B cell (primary cell): ENCODE data around the gene ARHGEF10L. TPM values are rescaled to one million over a fixed set of nuclear protein-coding genes. Genes with fewer than 3 reads are reported as not detected.

Source experiments
- ATAC-seq: fragments of 200-7000 bp; cut with Tn5 transposase; one replicate; pipeline ENCODE4 v1.10.0; 2021; ENCODE audit warnings: low read depth, mild to moderate bottlenecking, moderate number of reproducible peaks, moderate library complexity
- CTCF ChIA-PET: fragments of 350-600 bp; sonication (Branson Sonifier 250); formaldehyde crosslinking; loops from one replicate; lab custom pipeline; 2021; ENCODE audit warnings: antibody characterized with exemption, inconsistent platforms; lab: Charles Lee
- POLR2A ChIA-PET: fragments of 350-600 bp; sonication (Branson Sonifier 250); formaldehyde crosslinking; loops from one replicate; lab custom pipeline; 2021; ENCODE audit warnings: antibody characterized with exemption; lab: Charles Lee
- DNase-seq: peaks from one replicate; pipeline ENCODE4 v3.0.0; 2013
- H2AFZ ChIP-seq: 2 replicates; pipeline ENCODE4 v1.6.1; 2012; ENCODE audit warnings: mild to moderate bottlenecking, low read depth, low read length; ENCODE audit not compliant: insufficient read depth, poor library complexity, severe bottlenecking
- H3K27ac ChIP-seq, 2 donors: 1 replicate in 1 of 2; 2 replicates in 1 of 2; pipeline ENCODE4 v1.5.1; 2012 to 2013; ENCODE audit warnings: low read length in 2 of 2, mild to moderate bottlenecking in 2 of 2, moderate library complexity in 1 of 2
- H3K27me3 ChIP-seq, 4 experiments: fragments of 200-600 bp in 1 of 4; sonication (generic) in 1 of 4; replicated peaks in 1 of 4; 1 replicate in 2 of 4; 2 replicates in 2 of 4; pipeline versions ENCODE4 v1.6.1 to v1.7.0; 2013 to 2016; ENCODE audit warnings: low read length in 3 of 4, mild to moderate bottlenecking in 2 of 4, mixed read lengths in 1 of 4, moderate library complexity in 1 of 4; ENCODE audit not compliant: insufficient read depth in 4 of 4, control insufficient read depth in 3 of 4; ENCODE audit errors: control extremely low read depth in 1 of 4
- H3K36me3 ChIP-seq, 2 experiments: replicated peaks in 1 of 2; 1 replicate in 1 of 2; 2 replicates in 1 of 2; pipeline versions ENCODE4 v1.6.1 to v1.7.1; 2013; ENCODE audit warnings: low read length in 1 of 2; ENCODE audit not compliant: insufficient read depth in 2 of 2, control insufficient read depth in 1 of 2; ENCODE audit errors: control extremely low read depth in 1 of 2, extremely low read depth in 1 of 2
- H3K4me1 ChIP-seq, 2 donors: fragments of 200-600 bp in 1 of 2; sonication (generic) in 1 of 2; 1 replicate in 1 of 2; 2 replicates in 1 of 2; pipeline versions ENCODE4 v1.5.1 to v1.6.1; 2013 to 2017; ENCODE audit warnings: low read length in 2 of 2; ENCODE audit not compliant: control insufficient read depth in 2 of 2, insufficient read depth in 2 of 2
- H3K4me2 ChIP-seq: replicated peaks from 2 replicates; pipeline ENCODE3; 2012; ENCODE audit warnings: mild to moderate bottlenecking, low read depth, low read length; ENCODE audit not compliant: poor library complexity, severe bottlenecking
- H3K4me3 ChIP-seq, 5 experiments: fragments of 200-600 bp in 1 of 5; sonication (generic) in 1 of 5; 1 replicate in 3 of 5; 2 replicates in 2 of 5; pipeline versions ENCODE4 v1.5.1 to v1.7.0; 2011 to 2016; ENCODE audit warnings: low read length in 4 of 5, mild to moderate bottlenecking in 4 of 5, low read depth in 2 of 5, control low read depth in 1 of 5, moderate library complexity in 1 of 5; ENCODE audit not compliant: insufficient read depth in 1 of 5; ENCODE audit errors: control extremely low read depth in 1 of 5, extremely low read depth in 1 of 5
- H3K79me2 ChIP-seq: fragments of 200-600 bp; sonication (generic); one replicate; pipeline ENCODE4 v1.6.0; 2016; ENCODE audit warnings: low read length; ENCODE audit not compliant: control insufficient read depth, insufficient read depth
- H3K9ac ChIP-seq: fragments of 200-600 bp; sonication (generic); 2 replicates; pipeline ENCODE4 v1.6.1; 2017; ENCODE audit warnings: mild to moderate bottlenecking, low read length, moderate library complexity
- H3K9me3 ChIP-seq, 3 donors: one replicate each; pipeline versions ENCODE4 v1.6.1 to v1.7.1; 2013; ENCODE audit warnings: low read length in 2 of 3; ENCODE audit not compliant: control insufficient read depth in 2 of 3, insufficient read depth in 1 of 3; ENCODE audit errors: control extremely low read depth in 1 of 3
- H4K20me1 ChIP-seq: 2 replicates; pipeline ENCODE4 v1.6.0; 2012; ENCODE audit warnings: mild to moderate bottlenecking, low read length; ENCODE audit not compliant: insufficient read depth, control insufficient read depth, poor library complexity, severe bottlenecking
- H3K27ac Mint-ChIP-seq: one replicate; pipeline ENCODE4 v1.8.0; 2021; ENCODE audit warnings: mixed read lengths
- H3K27me3 Mint-ChIP-seq: one replicate; pipeline ENCODE4 v1.8.0; 2021; ENCODE audit warnings: mixed read lengths
- H3K4me1 Mint-ChIP-seq: one replicate; pipeline ENCODE4 v1.8.0; 2021; ENCODE audit warnings: mixed read lengths
- H3K4me3 Mint-ChIP-seq: one replicate; pipeline ENCODE4 v1.8.0; 2021; ENCODE audit warnings: mixed read lengths
- H3K9me3 Mint-ChIP-seq: one replicate; pipeline ENCODE4 v1.8.0; 2022; ENCODE audit warnings: mixed read lengths; ENCODE audit not compliant: insufficient read depth
- CTCF ChIP-seq: fragments of 200-600 bp; IDR thresholded peaks from one replicate; pipeline ENCODE4 v1.8.0; 2022; ENCODE audit warnings: antibody characterized with exemption, mild to moderate bottlenecking
- EZH2 ChIP-seq: IDR thresholded peaks from 2 replicates; pipeline ENCODE4 v1.6.1; 2012; ENCODE audit warnings: borderline replicate concordance, low read depth, mild to moderate bottlenecking, moderate library complexity, low read length; ENCODE audit not compliant: insufficient read depth, poor library complexity, severe bottlenecking
- WGBS: methylation state at CpG from one replicate; pipeline ENCODE4 v1.1.5; 2013; ENCODE audit warnings: missing lambda C conversion rate; ENCODE audit not compliant: insufficient coverage; 5-methylcytosine and 5-hydroxymethylcytosine counted together
- intact Hi-C: fragments of 100-400 bp; cut with micrococcal nuclease; formaldehyde crosslinking; loops from one replicate; pipeline ENCODE4 v1.10.0; 2022
- polyA plus RNA-seq: library from polyadenylated mRNA; depleted of rRNA; stranded (reverse); fragments of >200 nt; gene quantifications from 2 replicates; pipeline ENCODE4 v1.2.3, GENCODE V29; 2012
- total RNA-seq, 2 donors: library from RNA; stranded (reverse); fragments of 120-200 nt in 1 of 2; gene quantifications; 1 replicate in 1 of 2; 2 replicates in 1 of 2; pipeline versions ENCODE4 v1.2.3 to v1.2.4, GENCODE V29; 2013 to 2022

The ARHGEF10L gene
- total and polyA plus RNA-seq, 2 donors (not counting 1 experiment from before 2014, with no cell fraction given), result 2.0 to 4.9 TPM

- DNase-seq (no peak), ATAC-seq (no peak)
- Histone ChIP-seq H3K4me2 (no peak overlapping the region), H3K9me3 (no peaks in the 10 kb centered on the region), H3K27me3 (no peaks in the 10 kb centered on the region), H3K9ac (no peak overlapping the region), H3K27ac (no peak overlapping the region), H2AFZ (no peak overlapping the region), H3K4me3 (no peak overlapping the region), H3K36me3 (no peaks in the 10 kb centered on the region), H3K79me2 (no peaks in the 10 kb centered on the region), H3K4me1 (no peaks in the 10 kb centered on the region), H4K20me1 (no peaks in the 10 kb centered on the region)
- TF ChIP-seq EZH2, result no peak
- no peak for TF ChIP-seq CTCF
- Mint-ChIP-seq H3K4me3 (no peak overlapping the region), H3K4me1 (no peaks in the 10 kb centered on the region), H3K27me3 (peaks cover 12% of the 10 kb centered on the region), H3K9me3 (no peaks in the 10 kb centered on the region), H3K27ac (no peak overlapping the region)
- 54% methylated on average over 2 of the region's 3 CpGs for WGBS
- intact Hi-C loops, result no loop called here
- ChIA-PET POLR2A (no interaction called here), CTCF (no interaction called here)
Observed at GRCh38 chr1:17558541-17558940, 19.0 kb downstream of the ARHGEF10L start.

GRCh38 chr1:17558954-17559614 lies 19.6 kb downstream of the ARHGEF10L start:
- no peaks in the 10 kb centered on the region for H3K36me3 ChIP-seq
- Mint-ChIP-seq H3K4me3 (no peak overlapping the region), H3K4me1 (no peaks in the 10 kb centered on the region), H3K27ac (no peak overlapping the region), H3K9me3 (no peaks in the 10 kb centered on the region), H3K27me3 (peaks cover 9% of the 10 kb centered on the region)
- no peaks in the 10 kb centered on the region for H4K20me1 ChIP-seq
- H2AFZ ChIP-seq, result no peak overlapping the region
- intact Hi-C loops, result no loop called here
- H3K9ac ChIP-seq, result no peak overlapping the region
- no peak for TF ChIP-seq CTCF
- TF ChIP-seq EZH2, result no peak
- H3K4me2 ChIP-seq, result no peak overlapping the region
- 80% methylated on average over 6 of the region's 8 CpGs for WGBS
- no peak overlapping the region for H3K4me3 ChIP-seq
- no peaks in the 10 kb centered on the region for H3K9me3 ChIP-seq
- ATAC-seq (no peak), DNase-seq (no peak)
- ChIA-PET POLR2A (no interaction called here), CTCF (no interaction called here)
- H3K79me2 ChIP-seq, result no peaks in the 10 kb centered on the region
- H3K27ac ChIP-seq, result no peak overlapping the region
- no peaks in the 10 kb centered on the region for H3K4me1 ChIP-seq
- H3K27me3 ChIP-seq, result no peaks in the 10 kb centered on the region
